GM10248 (cell line): ENCODE measurements around the gene HSPB1.

ENCODE experiments used
- CTCF ChIA-PET: fragments of 300-600 bp; sonication (Branson Sonifier 250); formaldehyde crosslinking; extraction: SDS; loops from one replicate; lab custom pipeline; 2021; ENCODE audit warnings: antibody characterized with exemption; lab: Yijun Ruan, JAX
- POLR2A ChIA-PET: fragments of 350-650 bp; sonication (Branson Sonifier 250); formaldehyde crosslinking; extraction: SDS; loops from one replicate; lab custom pipeline; 2020; ENCODE audit warnings: antibody characterized with exemption; lab: Yijun Ruan, JAX
- DNase-seq: peaks from one replicate; pipeline ENCODE4 v3.0.0; 2012; ENCODE audit errors: extremely low spot score
- CTCF ChIP-seq: IDR thresholded peaks from 2 replicates; pipeline ENCODE4 v1.5.1; 2012; ENCODE audit warnings: mild to moderate bottlenecking, low read depth; ENCODE audit errors: extremely low read depth, missing control alignments, control extremely low read depth

HSPB1 gene

DNA sequence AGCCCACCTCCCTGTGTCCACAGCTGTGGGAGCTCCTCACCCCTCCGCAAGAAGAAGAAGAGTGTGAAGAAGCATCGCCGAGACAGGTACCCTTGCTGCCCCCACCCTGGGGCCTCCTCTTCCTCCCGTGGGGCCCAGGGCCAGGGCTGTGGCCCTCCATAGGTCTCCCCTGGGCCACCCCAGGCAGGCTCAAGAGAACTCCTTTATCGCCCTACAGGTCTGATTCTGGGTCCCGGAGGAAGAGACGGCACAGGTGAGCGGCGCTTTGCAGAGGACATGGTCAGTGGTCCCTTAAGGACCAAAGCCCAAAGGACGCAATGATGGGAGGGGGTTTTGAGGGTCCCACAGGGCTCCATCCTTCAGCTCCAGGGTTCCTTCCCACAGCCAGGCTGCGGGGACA lies 41.1 kb upstream of the HSPB1 start:
- no peak for TF ChIP-seq CTCF
- ChIA-PET CTCF (interaction anchor here (1.2 to 4.4 kb wide), 6 partner anchors 12 to 84 kb away, joined by 3 to 59 read pairs (median 26); no protein-coding TSS in a partner anchor), POLR2A (interaction anchor here (0.6 kb wide), 1 partner anchor 8 kb away, joined by 4 read pairs; no protein-coding TSS in a partner anchor)
- no peak for DNase-seq

- no peak for DNase-seq
- ChIA-PET CTCF (interaction anchor here (1.1 to 4.4 kb wide), 18 partner anchors 12 to 106 kb away, joined by 3 to 59 read pairs (median 9); no protein-coding TSS in a partner anchor), POLR2A (interaction anchor here (0.6 kb wide), 1 partner anchor 9 kb away, joined by 4 read pairs; no protein-coding TSS in a partner anchor)
- TF ChIP-seq CTCF, result no peak
Observed at GRCh38 chr7:76261931-76262330, 40.5 kb upstream of the HSPB1 start.

GRCh38 chr7:76262683-76263402 lies 39.6 kb upstream of the HSPB1 start:
- DNase-seq, result peak; percentile 61
- CTCF ChIA-PET, result interaction anchor here (0.7 to 4.4 kb wide), 35 partner anchors 8 to 396 kb away, joined by 3 to 59 read pairs (median 4); no protein-coding TSS in a partner anchor
- peak; percentile 80 for TF ChIP-seq CTCF
- POLR2A ChIA-PET, result interaction anchor here (0.6 kb wide), 1 partner anchor 73 kb away, joined by 5 read pairs; no protein-coding TSS in a partner anchor

DNA sequence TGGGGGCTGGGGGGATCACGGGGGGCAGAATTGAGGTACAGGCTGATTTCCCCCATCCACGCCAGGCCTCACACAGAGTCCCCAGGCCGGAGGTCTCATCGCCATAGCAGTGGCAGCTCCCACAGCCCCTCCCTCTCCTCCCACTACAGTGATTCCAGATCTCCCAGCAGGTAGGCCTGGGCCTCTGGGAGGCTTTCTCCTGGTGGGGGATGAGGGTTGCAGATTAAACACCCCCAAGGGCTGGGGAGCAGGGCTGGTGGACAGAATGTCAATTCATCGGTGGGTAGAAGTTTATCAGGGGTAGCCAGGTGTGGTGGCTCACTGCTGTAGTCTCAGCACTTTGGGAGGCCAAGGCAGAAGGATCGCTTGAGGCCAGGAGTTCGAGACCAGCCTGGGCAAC lies 37.2 kb upstream of the HSPB1 start:
- ChIA-PET CTCF (interaction anchor here (1.1 to 3.8 kb wide), 2 partner anchors 10 to 49 kb away, joined by 4 to 28 read pairs; no protein-coding TSS in a partner anchor), POLR2A (no interaction called here)
- no peak for TF ChIP-seq CTCF
- no peak for DNase-seq

- POLR2A ChIA-PET, result no interaction called here
- no peak for DNase-seq
- CTCF ChIA-PET, result interaction anchor here (3.7 kb wide), 1 partner anchor 46 kb away, joined by 15 read pairs; no protein-coding TSS in a partner anchor
- no peak for TF ChIP-seq CTCF
Observed at GRCh38 chr7:76267107-76267893, 35.2 kb upstream of the HSPB1 start.

DNA sequence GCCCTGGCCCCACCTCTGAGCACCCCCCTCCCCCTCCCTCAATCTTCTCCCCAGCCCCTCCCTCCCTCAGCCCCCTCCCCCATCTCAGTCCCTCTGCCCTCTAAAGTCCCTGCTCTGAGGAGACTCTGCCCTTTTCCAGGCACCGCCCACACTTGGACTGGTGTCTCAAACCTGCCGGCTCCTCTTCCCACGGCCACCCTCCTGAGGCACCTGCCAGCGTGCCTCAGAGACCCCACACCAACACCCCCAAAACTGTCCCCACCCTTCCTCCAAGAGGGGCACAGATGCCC lies 34.6 kb upstream of the HSPB1 start:
- CTCF ChIA-PET, result interaction anchor here (1.4 to 3.7 kb wide), 2 partner anchors 46 to 90 kb away, joined by 7 to 15 read pairs; no protein-coding TSS in a partner anchor
- no peak for TF ChIP-seq CTCF
- POLR2A ChIA-PET, result no interaction called here
- DNase-seq, result no peak
